SIG-M5 treated with dmso at 0.1 percent for 504 hours (cell line): ENCODE results near the gene C6orf47.
"Not testable (repeated sequence)": the region's sequence is repeated elsewhere in the genome, so short reads cannot be mapped to it uniquely, and the experiment has no call there.

Experiments
- DNase-seq: peaks from one replicate; lab custom pipeline; 2025; ENCODE audit not compliant: unreplicated experiment; lab: John Stamatoyannopoulos, UW

The C6orf47 gene

GRCh38 chr6:31660381-31661261, at the start of gene C6orf47:
Gene C6orf47, minus strand, starts transcription at chr6:31660778. Its CDS starts 831 bp downstream, at chr6:31659947.
- peak; percentile 80 for DNase-seq

- not testable (repeated sequence) for DNase-seq
Measured at GRCh38 chr6:31709157-31709556, 48.6 kb upstream of the C6orf47 start.

- no peak for DNase-seq
Measured at GRCh38 chr6:31708224-31708623, 47.6 kb upstream of the C6orf47 start.

GRCh38 chr6:31707701-31708100, 47.1 kb upstream of the C6orf47 start:
- DNase-seq = no peak

- no peak for DNase-seq
Measured at GRCh38 chr6:31706599-31706998, 46.0 kb upstream of the C6orf47 start, which contains the start of gene LY6G6F. Gene LY6G6F, plus strand, starts transcription at chr6:31706866. Its CDS starts 41 bp downstream, at chr6:31706907.

- DNase-seq = no peak
Measured at GRCh38 chr6:31705931-31706330, 45.4 kb upstream of the C6orf47 start.

- peak; percentile 97 for DNase-seq
Measured at GRCh38 chr6:31702819-31703716, 42.5 kb upstream of the C6orf47 start, which contains the start of gene ABHD16A. Gene ABHD16A, minus strand, starts transcription at chr6:31703324. Its CDS starts 43 bp downstream, at chr6:31703281.

GRCh38 chr6:31702405-31702818, 41.8 kb upstream of the C6orf47 start:
- DNase-seq = no peak

- DNase-seq = no peak
Measured at GRCh38 chr6:31701666-31702404, 41.3 kb upstream of the C6orf47 start.

- no peak for DNase-seq
Measured at GRCh38 chr6:31700740-31701401, 40.3 kb upstream of the C6orf47 start.

GRCh38 chr6:31697555-31697954, 37.0 kb upstream of the C6orf47 start:
- DNase-seq = no peak

GRCh38 chr6:31693535-31693934, 33.0 kb upstream of the C6orf47 start:
- DNase-seq = no peak

- DNase-seq = no peak
Measured at GRCh38 chr6:31692886-31693285, 32.3 kb upstream of the C6orf47 start.

- DNase-seq = no peak
Measured at GRCh38 chr6:31692353-31692752, 31.8 kb upstream of the C6orf47 start.

- DNase-seq = no peak
Measured at GRCh38 chr6:31691564-31692108, 31.1 kb upstream of the C6orf47 start.

- no peak for DNase-seq
Measured at GRCh38 chr6:31691078-31691463, 30.5 kb upstream of the C6orf47 start.

- DNase-seq = no peak
Measured at GRCh38 chr6:31690231-31691077, 29.9 kb upstream of the C6orf47 start.

- no peak for DNase-seq
Measured at GRCh38 chr6:31689249-31690110, 28.9 kb upstream of the C6orf47 start.
